Cerebellar cortex (tissue), 1 donor: ENCODE measurements around the gene AQP1.

ENCODE experiments used
- DNase-seq: peaks from one replicate; pipeline ENCODE4 v3.0.0-alpha.2; 2015; ENCODE audit warnings: low spot score

The AQP1 gene

DNA sequence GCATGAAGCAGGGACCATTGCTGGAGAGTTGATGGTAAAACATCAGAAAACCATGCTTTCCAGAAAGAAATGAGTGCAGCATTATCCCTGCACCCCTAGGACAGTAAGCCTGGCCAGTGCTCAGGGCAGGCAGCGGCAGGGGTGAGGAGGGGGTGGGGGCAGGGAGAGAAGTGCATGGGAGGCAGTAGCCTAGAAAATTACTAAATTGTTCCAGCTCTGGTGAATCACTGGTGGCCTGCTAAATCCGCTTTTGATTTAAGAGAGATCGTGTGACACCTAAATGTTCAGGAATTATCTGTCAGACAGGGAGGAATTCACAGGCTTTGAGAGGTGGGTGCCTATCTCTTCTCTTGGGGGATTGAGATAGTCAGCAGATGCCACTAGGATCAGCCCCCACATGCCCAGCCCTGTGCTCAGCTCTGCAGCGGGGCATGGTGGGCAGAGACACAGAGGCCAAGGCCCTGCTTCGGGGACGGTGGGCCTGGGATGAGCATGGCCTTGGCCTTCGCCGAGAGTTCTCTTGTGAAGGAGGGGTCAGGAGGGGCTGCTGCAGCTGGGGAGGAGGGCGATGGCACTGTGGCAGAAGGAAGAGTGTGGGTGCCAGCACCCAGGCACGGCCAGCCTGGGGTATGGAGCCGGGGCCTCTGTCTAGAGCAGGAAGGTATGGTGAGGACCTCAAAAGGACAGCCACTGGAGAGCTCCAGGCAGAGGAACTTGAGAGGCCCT, 5.0 kb upstream of the AQP1 start:
- DNase-seq: no peak

DNA sequence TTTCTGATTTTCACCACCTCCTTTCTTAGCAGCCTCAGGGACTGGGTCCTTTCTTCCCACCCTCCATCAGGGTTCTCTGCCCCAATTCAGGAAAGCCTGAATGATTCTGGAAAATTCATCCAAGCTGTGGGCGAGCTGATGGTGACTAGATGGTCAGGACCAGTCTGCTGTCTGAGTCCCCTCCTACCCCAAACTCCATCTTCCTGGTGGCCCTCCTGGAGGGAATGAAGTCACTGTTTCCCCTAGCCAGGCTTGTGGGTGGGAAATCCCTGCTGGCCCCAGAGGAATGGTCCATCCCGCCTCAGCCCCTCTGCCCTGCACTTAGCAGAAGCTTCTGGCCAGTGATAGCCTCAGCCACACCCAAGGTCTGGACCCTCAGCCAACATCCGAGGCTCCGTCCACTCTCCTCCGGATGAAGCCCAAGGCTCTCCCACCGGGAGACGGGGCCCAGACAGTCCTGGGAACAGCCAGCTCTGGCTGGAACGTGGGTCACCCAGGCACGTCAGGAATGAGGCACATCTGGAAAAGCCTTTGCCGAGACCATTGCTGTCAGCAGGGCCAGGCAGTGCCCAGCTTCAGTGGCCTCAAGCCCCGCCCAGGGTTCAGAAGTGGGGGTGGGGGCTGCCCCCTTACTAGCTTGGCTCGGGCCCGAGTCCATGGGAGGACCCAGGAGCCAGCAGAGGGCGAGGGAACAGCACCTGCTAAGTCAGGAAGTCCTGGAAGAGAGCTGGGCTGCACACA, 4.0 kb upstream of the AQP1 start:
- no peak for DNase-seq

DNA sequence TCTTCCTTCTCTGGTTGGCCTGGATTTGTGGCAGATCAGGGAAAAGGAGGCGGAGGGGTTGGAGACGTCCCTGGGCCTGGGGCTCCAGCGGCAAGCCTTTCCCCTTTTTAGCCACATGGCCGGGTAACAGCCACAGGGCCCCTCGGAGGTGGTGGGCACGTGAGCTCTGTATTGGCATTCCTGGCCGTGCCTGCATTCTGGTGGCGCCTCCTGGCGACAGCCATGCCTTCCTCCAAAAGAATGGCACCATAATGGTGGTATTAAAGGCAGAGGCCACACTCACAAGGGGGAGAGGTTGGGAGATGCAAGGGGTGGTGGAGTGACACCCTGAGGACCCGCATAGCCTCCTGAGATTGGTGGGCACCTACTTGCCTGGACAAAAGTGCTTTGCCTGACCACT, 3.0 kb upstream of the AQP1 start:
- no peak for DNase-seq

DNA sequence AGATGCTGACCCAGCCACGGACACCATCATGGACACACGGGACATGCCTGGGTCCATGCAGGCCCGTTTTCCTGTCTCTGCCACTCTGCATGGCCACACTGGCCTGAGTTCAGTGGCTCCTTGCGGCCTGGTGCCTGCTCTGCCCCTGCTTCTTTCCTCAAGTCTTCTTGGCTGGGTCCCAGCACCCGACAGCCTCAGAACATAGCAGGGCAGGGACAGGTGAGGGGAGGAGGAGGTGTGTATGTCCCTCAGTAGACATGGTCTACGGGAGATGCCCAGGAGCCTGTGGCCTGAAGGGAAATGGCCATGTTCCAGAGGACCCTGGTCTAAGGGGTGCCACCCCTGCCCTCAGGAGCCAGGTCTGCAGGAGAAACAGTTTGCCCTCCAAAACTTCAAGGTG, 2.2 kb upstream of the AQP1 start:
- no peak for DNase-seq

DNA sequence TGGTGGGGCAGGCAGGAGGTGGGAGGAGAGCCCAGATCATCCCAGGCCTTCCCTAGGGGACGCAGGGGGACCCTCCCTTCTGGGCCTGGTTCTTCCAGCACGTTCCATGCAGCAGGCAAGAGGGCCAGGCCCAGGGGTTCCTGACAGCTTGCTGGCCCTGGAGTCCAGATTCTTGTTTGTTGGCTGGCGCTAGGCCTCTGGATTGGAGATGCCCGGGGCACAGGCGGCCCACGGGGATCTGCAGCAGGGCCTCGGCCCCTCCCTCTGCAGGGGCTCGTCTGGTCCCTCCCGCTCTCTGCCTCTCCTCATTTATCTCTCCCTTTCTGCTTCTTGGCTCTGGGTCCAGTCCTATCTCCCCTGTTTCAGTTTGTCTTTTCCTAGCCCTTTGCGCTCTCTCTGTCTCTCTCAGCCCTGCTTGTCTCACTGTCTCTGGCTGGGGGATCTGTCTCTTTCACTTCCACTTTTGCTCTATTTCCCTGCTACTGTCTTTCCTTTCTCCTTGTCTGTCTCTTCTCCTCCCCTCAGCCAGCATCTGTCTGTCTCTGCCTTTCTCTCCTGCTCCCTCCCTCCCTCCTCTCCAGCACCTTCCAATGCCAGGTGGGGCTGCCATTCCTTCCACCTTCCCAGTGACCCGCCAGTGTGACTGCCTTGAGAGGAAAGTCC, 1.1 kb upstream of the AQP1 start:
- no peak for DNase-seq

DNA sequence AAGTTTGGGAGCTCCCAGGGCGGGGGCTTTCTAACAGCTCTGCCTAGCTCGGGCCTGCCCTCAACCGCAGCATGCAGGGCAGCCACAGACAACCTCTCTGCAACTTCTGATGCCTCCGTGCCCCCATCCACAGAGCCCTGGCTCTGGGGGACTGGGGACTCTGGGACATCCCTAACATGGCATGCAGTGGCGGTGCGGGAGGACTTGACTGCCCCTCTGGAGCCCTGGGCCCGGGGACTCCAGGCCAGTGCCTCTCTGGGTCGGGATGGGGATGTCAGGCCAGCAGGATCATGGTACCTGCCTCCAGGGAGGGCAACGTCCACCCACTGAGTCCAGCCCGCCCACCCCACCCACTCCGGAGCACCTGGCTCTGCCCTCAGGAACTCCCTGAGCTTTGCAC, 520 bp upstream of the AQP1 start:
- no peak for DNase-seq

DNA sequence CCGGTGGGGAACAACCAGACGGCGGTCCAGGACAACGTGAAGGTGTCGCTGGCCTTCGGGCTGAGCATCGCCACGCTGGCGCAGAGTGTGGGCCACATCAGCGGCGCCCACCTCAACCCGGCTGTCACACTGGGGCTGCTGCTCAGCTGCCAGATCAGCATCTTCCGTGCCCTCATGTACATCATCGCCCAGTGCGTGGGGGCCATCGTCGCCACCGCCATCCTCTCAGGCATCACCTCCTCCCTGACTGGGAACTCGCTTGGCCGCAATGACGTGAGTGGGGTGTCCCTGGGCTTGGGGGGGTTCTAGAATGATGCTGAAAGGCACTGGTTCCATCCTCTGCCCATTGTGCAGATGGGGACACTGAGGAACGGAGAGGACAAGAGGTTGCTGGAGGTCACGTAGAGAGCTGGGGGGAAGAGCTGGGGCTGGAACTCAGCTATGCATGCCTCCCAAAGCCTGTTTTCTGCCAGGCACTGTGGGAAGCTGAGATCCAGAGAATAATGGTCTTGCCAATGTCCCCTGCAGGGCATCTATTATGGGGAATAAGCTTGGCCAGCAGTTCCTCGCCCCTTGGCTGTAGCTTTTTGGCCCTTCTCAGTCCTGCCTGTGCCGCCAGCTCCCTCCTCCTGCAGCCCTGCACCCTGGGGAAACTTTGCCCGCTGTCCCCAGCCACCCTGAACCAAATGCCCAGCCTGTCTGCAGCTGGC, 523 bp downstream of the AQP1 start:
- peak; percentile 29 for DNase-seq

DNA sequence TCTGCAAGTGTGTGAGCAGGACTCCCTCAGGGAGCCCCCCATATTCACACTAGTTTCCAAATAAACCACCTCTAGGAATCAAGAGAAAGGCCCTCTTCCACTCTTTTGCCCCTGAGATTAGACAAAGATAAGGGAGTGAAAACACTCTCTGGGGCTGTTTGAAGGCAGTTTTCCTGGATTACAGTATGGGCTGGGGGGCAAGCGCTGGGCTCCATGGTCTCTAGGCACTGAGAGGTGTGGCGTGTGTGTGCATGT, 1.0 kb downstream of the AQP1 start:
- no peak for DNase-seq

DNA sequence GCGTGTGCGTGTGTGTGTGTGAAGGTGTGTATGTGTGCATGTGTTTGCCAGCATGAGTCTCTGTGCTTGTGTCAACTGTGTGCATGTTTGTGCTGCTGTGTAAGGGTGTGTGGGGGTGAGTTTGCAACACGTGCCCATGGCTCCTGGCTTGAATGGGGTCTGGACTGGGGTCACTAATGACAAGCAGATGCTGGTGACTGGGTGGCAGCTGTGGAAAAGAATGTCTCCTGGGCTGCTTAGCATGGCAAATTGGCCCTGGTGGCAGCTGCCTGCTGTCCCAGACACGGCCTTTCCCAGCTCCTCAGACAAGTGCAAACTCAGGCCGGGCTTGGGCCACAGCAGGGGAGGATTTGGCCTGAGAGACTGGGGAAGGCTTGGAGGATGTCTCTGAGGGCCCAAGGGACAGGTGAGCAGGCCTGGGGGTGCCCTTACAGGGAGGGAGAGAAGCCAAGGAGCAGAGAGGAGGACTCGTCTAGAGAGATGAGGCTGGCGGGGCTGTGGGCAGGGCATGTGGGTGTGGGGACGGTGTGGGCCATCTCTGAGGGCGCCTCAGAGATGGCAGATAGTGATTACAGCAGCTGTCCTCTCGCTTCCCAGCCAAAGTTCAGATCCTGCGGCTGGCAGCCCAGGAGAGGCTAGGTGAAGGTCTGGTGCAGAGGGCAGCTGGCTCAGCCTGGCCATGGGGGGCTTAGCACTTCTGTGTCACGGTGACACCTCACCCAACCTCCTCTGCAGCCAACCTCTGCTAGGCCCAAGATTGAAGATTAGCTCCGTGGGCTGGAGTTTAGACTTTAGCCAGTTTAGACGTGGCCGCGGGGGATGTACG, 1.5 kb downstream of the AQP1 start:
- DNase-seq: no peak

DNA sequence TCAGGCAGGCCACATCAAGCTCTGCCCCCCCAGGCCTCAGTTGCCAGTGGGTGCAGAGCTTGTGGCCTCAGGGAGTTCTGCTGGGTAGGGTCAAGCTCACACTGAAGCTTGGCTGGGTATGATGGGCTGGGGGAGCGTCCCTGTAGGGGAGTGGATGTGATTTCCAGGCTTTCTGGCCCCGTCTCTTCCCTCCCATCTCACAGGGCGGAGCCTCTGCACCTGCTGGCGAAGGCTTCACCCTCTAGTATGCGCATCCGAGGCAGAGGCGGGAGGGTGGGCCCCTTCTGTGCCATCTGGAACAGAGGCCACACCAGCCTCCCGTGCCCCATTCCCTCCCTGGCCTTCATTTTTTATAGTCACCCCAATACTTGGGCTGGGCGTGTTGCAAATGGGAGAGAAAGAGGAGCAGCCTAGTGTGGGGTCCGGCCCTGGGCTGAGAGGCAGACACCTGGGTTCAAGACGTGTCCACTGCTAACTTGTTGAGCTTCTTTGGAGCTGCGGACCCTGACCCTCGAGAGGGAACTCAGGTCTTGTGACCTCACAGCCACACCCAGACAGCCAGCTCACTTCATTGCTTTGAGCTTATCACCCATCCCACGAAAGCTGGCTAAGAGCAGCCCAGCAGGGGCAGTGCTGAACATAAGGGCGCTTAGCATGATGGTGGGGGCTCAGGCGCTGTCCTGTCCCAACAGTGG, 2.3 kb downstream of the AQP1 start:
- no peak for DNase-seq

DNA sequence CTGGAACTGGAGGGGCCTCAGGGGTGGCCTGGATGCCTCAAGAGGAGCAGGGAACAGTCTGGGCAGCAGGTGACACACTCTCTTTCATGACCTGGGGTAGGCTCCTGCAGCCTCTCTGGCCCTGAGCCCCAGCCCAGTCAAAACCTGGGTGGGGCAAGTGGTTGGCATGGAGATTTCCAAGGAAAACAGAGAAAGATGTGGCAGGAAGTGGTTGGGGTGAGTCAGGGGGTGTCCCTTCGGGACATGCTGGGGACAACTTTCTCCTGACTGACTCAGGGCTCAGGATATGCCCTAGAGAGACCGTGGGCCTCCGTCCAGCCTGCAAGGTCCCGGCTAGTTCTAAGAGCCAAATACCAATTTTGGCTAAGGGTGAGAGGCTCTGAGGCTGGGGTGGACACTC, 2.9 kb downstream of the AQP1 start:
- no peak for DNase-seq

DNA sequence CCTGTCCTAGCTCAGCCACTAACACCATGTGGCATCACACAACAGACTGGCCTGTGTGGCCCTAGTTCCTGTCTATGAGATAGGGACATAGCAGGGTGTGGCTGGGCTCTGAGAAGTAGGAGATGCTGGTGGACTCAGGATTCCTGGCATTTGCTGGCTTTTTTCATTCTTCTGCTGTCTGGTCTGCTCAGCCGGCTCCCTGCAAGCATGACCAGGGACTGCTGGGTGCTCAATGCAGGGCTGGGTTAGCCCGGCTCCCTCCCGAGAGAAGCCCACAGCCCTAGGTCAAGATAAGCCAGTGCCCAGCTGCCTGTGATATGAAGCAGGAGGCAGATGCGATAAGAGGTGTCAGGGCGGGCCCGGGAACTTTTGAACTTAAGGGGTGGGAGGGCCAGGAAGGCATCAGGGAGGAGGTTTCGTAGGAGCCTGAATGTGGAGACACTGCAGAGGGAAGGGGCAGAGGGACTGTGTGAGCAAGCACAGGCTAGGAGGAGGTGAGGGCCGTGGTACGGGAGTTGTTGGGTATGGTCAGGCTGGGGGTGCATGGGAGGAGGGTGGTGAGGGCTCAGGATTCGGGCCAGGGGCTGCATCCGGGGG, 3.5 kb downstream of the AQP1 start:
- no peak for DNase-seq

DNA sequence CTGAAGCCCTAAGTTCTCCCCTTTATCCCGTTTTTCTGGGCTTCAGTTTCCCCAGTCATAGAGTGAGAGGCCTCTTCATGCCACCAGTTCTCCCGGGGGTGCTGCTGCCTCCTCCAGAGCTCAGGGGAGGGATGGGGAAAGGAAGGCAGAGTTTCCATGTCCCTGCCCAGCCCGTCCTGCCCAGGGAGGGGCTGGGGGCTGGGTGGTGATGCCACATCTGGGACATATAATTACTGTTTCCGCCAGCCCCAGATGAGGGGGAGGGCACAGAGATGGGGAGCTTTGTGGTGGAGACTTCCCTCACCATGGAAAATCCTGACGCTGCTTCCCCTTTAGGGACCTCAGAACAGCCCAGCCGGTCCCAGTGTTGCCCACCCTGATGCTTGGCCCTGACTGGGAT, 4.1 kb downstream of the AQP1 start:
- no peak for DNase-seq

DNA sequence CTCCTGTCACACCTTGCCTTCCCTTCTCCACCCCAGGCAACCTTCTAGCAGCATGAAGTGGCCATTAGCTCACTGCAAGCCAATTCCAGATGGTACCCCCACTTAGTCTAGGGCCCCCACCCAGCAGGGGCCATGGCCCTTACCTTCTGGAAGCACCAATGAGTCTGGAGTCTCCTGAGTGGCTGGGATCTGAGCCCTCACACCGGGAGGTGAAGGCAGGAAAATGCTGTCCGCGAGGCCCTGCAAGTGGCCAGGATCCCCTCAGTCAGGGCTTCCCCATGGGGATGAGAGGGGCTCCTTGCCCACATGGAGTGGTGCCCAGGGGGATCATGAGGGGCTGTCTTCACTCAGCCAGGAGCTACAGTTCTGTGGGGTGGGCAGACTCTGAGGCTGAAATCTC, 4.6 kb downstream of the AQP1 start:
- no peak for DNase-seq

DNA sequence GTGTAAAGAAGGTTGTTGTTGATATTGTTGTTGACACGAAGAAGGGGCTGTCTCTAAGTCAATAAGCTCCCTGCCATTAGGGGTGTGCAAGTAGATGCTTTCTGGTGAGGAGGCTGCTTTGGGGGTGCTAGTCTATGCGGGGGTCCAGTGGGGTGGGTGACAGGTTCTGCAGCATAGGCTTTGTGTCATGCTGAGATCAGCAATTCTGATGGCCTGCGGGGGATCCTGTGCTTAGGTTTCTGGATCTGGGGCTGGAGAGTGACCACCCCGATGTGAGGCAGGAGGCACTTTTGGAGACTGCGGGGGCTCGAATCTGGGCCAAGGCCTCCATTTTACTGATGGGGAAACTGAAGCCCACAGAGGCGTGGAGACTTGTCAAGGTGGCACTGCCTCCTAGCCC, 5.1 kb downstream of the AQP1 start:
- DNase-seq: no peak

DNA sequence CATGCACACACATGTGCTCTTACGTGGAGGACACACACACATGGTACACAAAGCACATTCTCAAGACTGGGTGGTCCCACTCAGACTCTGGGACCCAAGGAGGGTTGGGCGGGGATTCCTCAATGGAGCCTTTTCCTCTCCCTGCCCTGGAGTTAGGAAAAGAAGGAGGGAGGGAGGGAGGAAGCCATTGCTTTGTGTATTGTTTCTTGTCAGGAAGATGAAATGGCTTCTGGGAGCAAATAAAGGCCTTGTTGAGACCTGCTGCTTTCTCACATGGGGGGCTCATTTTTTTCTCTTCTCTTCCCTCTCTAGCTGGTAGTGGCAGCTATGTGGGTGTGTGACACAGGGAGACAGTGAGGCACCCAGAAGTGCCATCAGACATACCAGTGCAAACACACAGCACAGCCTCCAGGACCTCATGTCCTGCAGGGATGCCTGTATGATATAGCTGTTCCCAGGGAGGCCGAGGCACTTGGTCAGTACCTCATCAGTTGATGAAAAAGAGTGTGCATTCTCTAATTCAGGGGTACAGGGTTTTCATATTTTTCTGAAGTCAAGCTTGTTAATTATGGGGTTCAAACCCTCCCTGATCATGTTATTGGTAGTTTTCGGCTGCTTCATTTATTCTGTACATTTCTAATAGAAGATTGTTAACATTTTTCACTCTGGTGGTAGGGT, 5.7 kb downstream of the AQP1 start:
- no peak for DNase-seq

DNA sequence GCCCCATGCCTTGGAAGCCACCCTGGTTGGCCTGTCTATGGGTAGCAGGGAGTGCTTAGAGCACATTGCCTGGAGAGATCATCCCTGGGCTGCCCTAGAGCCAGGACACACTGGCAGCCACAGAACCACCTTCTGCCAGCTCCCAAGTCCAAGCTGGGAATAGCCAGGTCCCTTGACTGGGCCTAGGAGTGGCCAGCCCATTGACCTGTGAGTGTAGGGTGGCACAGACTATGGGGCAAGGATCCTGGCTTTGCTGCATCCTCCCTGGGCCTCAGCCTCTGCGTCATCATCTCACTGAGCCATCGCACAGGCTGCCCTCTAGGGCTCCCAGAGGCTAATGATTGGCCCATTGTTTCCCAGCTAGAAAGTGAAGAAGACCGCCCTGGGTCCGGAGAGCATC, 7.0 kb downstream of the AQP1 start:
- no peak for DNase-seq

DNA sequence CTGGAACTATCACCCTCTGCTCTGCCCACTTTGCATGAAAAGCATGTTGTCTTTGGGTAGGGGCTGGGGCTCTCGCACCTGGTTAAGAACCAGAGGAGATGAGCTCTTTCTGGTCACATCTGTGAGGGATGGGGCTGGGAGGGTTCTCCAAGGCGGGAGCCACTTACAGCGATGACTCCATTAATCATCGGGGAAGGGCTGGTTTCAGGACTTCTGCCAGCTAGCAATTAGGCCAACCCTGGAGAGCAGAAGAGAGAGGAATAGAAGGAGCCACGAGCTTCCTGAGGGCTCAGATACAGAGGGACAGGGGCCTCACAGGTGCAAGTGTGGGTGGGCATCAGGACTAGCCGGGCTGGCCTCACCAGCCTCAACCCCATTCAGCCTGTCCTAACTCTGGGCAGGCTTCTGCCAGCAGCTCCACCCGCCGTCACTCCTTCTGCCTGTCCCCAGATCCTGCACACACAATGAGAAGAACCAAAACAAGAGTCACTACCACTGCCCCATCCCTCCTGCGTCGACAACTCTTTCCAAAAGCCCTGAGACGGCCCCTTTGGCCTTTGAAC, 8.4 kb downstream of the AQP1 start:
- no peak for DNase-seq

DNA sequence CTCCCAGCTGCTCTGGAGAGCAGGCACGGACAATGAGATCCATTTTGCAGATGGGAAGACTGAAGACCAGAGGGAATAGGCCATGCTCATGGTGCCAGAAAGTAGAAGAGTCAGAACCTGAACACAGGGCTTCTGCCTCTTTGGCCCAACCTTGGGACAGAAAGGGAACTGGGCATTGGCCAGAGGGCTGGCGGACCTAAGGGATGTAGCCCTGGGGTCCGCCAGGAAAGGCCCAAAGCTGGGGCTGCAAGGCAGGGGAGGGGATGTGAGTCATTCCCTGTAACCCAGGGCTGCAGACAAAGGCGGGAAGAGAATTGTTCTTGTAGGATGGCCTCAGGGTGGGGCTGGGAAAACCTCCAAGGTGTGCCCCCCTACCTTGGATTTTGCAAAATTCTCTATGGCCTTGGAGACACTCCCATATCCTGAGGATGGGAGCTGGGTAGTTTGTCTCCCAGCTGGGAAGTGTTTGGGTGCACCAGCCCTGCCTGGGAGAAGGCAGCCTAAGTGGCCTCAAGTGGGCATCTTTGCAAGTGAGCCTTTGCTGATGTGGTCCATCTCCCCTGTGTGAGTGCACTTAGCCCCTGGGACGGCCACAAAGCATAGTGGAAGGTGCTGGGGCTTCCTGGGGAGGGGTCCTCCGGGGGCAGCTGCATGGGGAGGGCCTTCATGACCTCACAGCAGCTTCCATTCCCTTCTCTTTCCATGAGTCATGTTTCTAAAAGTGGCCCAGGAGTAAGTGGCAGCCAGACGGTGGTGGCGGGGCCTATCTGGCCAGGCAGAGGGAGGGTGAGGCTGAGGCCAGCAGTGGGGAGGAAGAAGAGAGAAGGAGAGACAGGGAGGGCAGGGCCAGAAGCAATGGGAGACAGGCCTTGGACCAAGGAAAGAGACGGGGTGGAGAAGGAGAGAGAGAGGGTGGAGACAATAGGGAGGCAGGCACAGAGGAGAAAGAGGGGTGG, 9.2 kb downstream of the AQP1 start:
- DNase-seq: no peak
